HepG2 (cell line): ENCODE data around the gene SOBP. TPM values are rescaled to one million over a fixed set of nuclear protein-coding genes. Genes with fewer than 3 reads are reported as not detected.

Source experiments
- ARNTL ChIP-seq: sonication (generic); formaldehyde crosslinking; IDR thresholded peaks from 2 replicates; pipeline ENCODE4 v1.4.0; 2020; ENCODE audit warnings: mild to moderate bottlenecking, missing genetic modification reagents
- BORCS8-MEF2B ChIP-seq: sonication (generic); formaldehyde crosslinking; IDR thresholded peaks from 2 replicates; pipeline ENCODE4 v1.8.0; 2022; ENCODE audit warnings: mild to moderate bottlenecking, missing genetic modification reagents
- HNRNPUL1 ChIP-seq: fragments of 200-400 bp; formaldehyde crosslinking; IDR thresholded peaks from 2 replicates; pipeline ENCODE4 v1.6.1; 2017; ENCODE audit warnings: low read depth, mild to moderate bottlenecking, low read length, moderate library complexity
- JUNB ChIP-seq: sonication (generic); formaldehyde crosslinking; IDR thresholded peaks from 2 replicates; pipeline ENCODE4 v1.8.0; 2022; ENCODE audit warnings: missing genetic modification reagents, mild to moderate bottlenecking, borderline replicate concordance
- POLR2G ChIP-seq: fragments of 200-400 bp; formaldehyde crosslinking; IDR thresholded peaks from 2 replicates; pipeline ENCODE4 v1.6.1; 2018; ENCODE audit warnings: mild to moderate bottlenecking, low read depth, low read length, moderate library complexity
- RNF219 ChIP-seq: sonication (generic); formaldehyde crosslinking; IDR thresholded peaks from 2 replicates; pipeline ENCODE4 v1.5.0; 2020; ENCODE audit warnings: mild to moderate bottlenecking, missing genetic modification reagents
- SAFB2 ChIP-seq: sonication (generic); formaldehyde crosslinking; IDR thresholded peaks from 2 replicates; pipeline ENCODE4 v1.5.1; 2020; ENCODE audit warnings: missing genetic modification reagents, low read depth, mild to moderate bottlenecking, borderline replicate concordance
- SCMH1 ChIP-seq: sonication (generic); formaldehyde crosslinking; IDR thresholded peaks from 2 replicates; pipeline ENCODE4 v1.9.0; 2021; ENCODE audit warnings: missing genetic modification reagents, mild to moderate bottlenecking, borderline replicate concordance
- SNRNP70 ChIP-seq: fragments of 200-400 bp; formaldehyde crosslinking; IDR thresholded peaks from 2 replicates; pipeline ENCODE4 v1.6.1; 2017; ENCODE audit warnings: mild to moderate bottlenecking, low read depth, low read length, moderate library complexity
- ZBTB39 ChIP-seq: sonication (generic); formaldehyde crosslinking; IDR thresholded peaks from 2 replicates; pipeline ENCODE4 v1.5.0; 2020; ENCODE audit warnings: missing genetic modification reagents
- ZC3H4 ChIP-seq: sonication (generic); formaldehyde crosslinking; IDR thresholded peaks from 2 replicates; pipeline ENCODE4 v1.4.0; 2020; ENCODE audit warnings: missing genetic modification reagents, borderline replicate concordance
- ZFAT ChIP-seq: sonication (generic); formaldehyde crosslinking; conservative IDR thresholded peaks from 2 replicates; pipeline ENCODE4 v1.8.1; 2023; ENCODE audit warnings: missing genetic modification reagents, inconsistent platforms
- ZNF142 ChIP-seq: sonication (generic); formaldehyde crosslinking; IDR thresholded peaks from 2 replicates; pipeline ENCODE4 v1.4.0; 2020; ENCODE audit warnings: missing genetic modification reagents
- ZNF343 ChIP-seq: sonication (generic); formaldehyde crosslinking; IDR thresholded peaks from 2 replicates; pipeline ENCODE4 v1.4.0; 2020; ENCODE audit warnings: mild to moderate bottlenecking, missing genetic modification reagents
- ZNF468 ChIP-seq: sonication (generic); formaldehyde crosslinking; IDR thresholded peaks from 2 replicates; pipeline ENCODE4 v1.8.0; 2022; ENCODE audit warnings: mild to moderate bottlenecking, moderate library complexity, missing genetic modification reagents
- polyA plus RNA-seq, 8 experiments: library from polyadenylated mRNA; depleted of rRNA in 3 of 8; stranded (reverse) in 7 of 8; unstranded in 1 of 8; fragments of >200 nt; fragmentation: Illumina TruSeq in 4 of 8; extraction: Trizol in 4 of 8; gene quantifications; 2 replicates each; pipeline versions ENCODE4 v1.2.1 to v1.2.3, GENCODE V29; 2011 to 2016; ENCODE audit warnings: low read depth in 4 of 8, missing spikeins in 1 of 8, mixed read lengths in 1 of 8; ENCODE audit not compliant: insufficient read depth in 1 of 8
- total RNA-seq, 5 experiments: library from RNA; depleted of rRNA; stranded (reverse); fragments of >200 nt; fragmentation: Illumina TruSeq; extraction: Trizol; gene quantifications; 2 replicates each; pipeline ENCODE4 v1.2.3, GENCODE V29; 2016; ENCODE audit warnings: low read depth in 1 of 5
- TF ChIP-seq, protein P1 (sequence below): sonication (generic); formaldehyde crosslinking; IDR thresholded peaks from 2 replicates; pipeline ENCODE4 v1.8.1; 2023; ENCODE audit warnings: mild to moderate bottlenecking, inconsistent platforms, moderate library complexity, missing genetic modification reagents, borderline replicate concordance

SOBP gene
- total and polyA plus RNA-seq, 2 of the 13 experiments (the other 11 are each of a cell fraction or from before 2014, with no cell fraction given) = 1.5 to 6.9 TPM

- TF ChIP-seq BORCS8-MEF2B (CRISPR knock-in tag) = 0 out of 2 replicates have a peak, but pooled peaks have one; percentile 55
- TF ChIP-seq, protein P1, sequence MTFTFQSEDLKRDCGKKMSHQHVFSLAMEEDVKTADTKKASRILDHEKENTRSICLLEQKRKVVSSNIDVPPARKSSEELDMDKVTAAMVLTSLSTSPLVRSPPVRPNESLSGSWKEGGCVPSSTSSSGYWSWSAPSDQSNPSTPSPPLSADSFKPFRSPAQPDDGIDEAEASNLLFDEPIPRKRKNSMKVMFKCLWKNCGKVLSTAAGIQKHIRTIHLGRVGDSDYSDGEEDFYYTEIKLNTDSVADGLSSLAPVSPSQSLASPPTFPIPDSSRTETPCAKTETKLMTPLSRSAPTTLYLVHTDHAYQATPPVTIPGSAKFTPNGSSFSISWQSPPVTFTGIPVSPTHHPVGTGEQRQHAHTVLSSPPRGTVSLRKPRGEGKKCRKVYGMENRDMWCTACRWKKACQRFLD (CRISPR knock-in tag) = no peak
- TF ChIP-seq RNF219 (CRISPR knock-in tag) = no peak
- TF ChIP-seq ZNF142 (CRISPR knock-in tag) = 0 out of 2 replicates have a peak, but pooled peaks have one; percentile 7
- TF ChIP-seq HNRNPUL1 = no peak
- TF ChIP-seq ZNF343 (CRISPR knock-in tag) = 0 out of 2 replicates have a peak, but pooled peaks have one; percentile 40
- peak; percentile 93 for TF ChIP-seq POLR2G
- TF ChIP-seq ARNTL (CRISPR knock-in tag) = peak; percentile 75; the same call in 1 of the 2 replicates
- TF ChIP-seq ZBTB39 (CRISPR knock-in tag) = no peak
- TF ChIP-seq ZFAT (CRISPR knock-in tag) = no peak
- no peak for TF ChIP-seq JUNB (CRISPR knock-in tag)
- TF ChIP-seq ZC3H4 = peak; percentile 53; the same call in 1 of the 2 replicates
- TF ChIP-seq SNRNP70 = no peak
- peak; percentile 59; the same call in 1 of the 2 replicates for TF ChIP-seq SAFB2
- no peak for TF ChIP-seq SCMH1 (CRISPR knock-in tag)
- no peak for TF ChIP-seq ZNF468
These were observed 30.4 kb upstream of the SOBP start, which contains the start of gene PDSS2 (continued) for GRCh38 chr6:107459283-107460082.
